NCI-H146 treated with DMSO at 0.1 percent for 48 hours (cell line): ENCODE measurements around the gene MRGPRF.

Experiments used
- DNase-seq: peaks from one replicate; lab custom pipeline; 2025; ENCODE audit not compliant: unreplicated experiment; lab: John Stamatoyannopoulos, UW

The MRGPRF gene

DNA sequence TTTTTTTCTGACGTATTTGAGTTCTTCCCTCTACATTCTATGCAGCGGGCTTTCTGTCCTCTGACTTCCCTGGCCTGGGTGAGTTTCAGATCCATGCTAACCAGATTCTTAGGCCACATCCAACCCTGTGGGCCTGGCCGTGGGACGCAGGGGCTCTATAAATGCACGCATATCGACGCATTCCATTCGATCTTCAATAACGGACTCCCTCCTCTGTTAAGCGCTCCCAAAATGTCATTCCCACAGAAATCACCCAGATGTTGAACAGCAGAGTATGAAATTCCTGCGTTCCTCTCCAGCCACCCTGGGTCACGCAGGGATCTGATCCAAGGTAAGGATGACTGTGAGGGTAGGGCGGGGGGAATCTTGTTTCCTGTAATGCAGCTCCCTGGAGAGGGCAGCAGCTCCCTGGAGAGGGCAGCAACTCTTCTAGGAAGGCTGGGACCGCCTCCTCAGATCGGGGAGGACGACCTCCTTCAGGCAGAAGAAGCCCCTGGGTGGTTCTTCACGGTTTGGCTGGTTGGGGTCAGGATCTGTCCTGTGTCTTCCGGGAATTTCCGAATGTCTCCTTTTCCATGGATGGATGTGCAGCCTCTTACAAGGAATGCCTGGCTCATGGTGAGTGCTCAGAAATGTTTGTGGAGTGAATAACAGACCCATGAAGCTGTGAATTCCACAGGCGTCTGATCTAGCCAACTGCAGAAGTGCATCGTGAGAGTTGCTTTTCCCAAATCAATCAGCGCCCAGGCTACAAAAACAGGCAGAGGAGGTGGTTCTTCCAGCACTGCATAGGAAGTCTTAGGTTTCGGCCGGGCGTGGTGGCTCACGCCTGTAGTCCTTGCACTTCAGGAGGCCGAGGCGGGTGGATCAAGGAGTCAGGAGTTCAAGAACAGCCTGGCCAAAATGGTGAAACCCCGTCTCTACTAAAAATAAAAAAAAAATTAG, 44.5 kb downstream of the MRGPRF start:
- no peak for DNase-seq

DNA sequence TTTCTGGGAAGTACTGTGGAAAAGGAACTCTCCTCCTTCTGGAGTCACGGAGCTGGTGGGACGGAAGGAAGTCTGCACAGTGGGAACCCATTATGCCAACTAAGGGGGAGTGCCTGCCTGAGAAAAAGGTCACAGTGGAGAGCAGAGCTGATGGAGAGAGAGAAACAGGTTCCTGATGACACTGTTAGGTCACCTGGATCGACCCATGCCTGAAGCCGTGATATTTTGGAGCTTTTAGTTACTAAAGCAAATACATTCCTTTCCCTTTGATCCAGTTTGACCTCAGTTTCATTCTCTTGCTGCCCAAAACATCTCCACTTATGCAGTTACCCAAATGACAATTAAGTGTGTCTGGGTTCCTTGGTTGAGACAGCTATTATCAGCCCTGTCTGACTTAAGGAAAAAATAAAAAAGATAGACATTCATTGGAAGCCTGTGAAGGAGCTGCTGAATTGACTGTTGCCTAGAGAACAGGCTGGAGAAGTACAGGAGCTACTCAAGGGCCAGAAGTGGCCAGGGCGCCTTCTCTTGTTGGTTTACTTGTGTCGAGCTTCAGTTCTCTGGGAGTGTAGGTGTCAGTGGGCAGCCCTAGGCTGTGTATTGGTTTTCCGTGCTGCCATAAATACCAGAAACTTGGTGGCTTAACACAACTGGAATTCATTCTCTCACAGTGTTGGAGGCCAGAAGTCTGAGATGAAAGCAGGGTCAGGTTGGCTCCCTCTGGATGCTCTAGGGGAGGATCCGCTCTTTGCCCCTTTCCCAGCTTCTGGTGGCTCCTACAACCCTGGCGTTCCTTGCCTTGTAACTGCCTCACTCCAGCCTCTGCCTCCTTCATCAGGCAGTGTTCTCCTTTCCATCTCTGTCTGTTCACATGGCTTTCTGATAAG, 45.9 kb downstream of the MRGPRF start:
- no peak for DNase-seq

DNA sequence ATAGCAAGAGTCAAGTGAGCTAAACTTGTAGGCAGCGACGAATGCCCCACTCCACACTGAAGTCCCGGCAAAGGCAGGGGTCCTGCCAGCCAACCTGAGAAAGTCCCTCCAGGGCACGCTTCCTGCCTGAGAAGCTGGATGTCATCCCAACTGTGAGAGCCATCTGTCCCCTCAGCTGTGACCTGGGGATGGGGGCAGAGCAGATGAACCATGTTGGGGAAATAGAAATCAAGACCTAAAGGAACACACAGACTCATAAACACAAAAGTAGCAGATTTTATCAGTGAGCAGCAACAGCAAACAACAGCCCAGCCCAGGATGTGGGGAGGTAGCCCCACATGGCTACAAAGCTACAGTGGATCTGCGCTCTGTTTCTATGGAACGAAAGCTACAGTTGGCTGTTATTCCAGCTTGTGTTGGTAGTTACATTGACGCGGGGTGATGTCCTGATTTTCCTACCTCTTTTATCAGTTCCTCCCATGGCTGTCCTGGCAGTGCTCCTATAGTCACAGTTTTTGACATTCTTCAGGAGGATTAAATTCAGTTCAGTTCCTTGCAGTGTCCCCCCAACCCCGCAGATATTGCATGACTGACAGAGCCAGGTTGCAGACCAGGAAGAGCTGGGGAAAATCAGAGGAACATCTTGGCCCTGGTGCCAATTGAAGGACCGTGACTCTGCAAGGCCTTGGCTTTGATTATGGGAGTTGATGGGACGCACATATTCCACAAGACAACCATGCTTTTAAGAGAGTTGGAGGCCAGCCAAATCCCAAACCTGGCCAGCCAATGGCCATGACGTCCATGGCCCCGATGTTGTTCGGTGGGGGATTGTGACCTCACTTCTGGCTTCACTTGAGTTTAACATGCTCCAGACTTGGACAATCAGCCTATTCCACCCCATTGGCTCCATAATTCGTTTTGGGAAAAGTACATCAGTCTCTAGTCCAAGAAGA, 46.9 kb downstream of the MRGPRF start:
- DNase-seq, result no peak

DNA sequence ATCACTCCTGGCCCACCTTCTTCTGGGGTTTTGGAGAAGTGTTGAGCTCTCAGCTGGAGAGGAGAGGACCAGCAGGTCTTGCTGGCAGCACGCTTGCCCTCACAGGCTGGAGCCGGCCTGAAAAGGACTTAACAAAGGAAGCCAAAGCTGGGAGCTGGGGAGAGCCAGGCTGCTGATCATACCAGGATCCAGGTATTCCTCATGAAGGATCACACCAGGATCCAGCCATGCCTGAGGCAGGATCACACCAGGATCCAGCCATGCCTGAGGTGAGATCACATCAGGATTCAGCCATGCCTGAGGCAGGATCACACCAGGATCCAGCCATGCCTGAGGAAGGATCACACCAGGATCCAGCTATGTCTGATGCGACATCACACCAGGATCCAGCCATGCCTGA, 49.3 kb downstream of the MRGPRF start:
- DNase-seq, result no peak

DNA sequence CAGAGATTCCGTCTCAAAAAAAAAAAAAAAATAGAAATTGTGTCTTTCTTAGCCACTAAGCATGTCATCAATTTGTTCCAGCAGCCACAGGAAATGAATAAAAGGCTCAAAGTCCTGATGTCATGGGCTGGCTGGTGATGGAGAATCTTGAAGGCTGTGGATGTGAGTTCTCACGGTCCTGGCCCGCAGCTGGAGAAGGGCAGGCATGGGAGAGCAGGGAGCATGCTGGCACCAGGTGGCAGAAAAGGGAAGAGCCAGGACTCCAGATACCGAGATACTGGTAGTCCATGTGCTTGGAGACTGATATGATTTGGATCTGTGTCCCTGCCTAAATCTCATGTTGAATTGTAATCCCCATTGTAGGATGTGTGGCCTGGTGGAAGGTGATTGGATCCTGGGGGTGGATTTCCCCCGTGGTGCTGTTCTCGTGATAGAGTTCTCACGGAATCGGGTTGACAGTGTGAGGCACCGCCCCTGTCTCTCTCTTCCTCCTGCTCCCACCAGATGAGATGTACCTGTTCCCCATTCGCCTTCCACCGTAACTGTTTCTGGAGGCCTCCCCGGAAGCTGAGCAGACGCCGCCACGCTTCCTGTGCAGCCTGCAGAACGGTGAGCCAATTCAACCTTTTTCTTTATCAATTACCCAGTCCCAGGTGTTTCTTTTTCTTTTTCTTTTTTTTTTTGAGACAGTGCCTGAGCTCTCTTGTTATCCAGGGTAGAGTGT, 50.4 kb downstream of the MRGPRF start:
- no peak for DNase-seq

DNA sequence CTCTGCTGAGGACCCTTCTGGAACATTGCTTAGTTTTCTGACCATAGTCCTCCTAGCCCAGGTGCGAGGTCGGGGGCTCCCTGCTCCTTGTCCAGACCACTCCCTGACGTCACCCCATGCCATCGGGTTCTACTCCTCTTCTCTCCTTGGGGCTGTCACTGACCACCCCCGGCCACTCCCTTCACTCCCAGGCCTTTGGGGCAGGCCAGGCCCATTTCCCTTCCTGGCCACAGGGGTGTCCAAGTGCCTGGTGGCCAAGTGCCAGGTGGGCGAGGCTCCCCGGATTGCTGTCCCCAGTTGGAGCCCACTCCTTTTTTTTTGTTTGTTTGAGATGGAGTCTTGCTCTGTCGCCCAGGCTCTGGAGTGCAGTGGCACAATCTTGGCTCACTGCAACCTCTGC, 51.8 kb downstream of the MRGPRF start:
- no peak for DNase-seq

DNA sequence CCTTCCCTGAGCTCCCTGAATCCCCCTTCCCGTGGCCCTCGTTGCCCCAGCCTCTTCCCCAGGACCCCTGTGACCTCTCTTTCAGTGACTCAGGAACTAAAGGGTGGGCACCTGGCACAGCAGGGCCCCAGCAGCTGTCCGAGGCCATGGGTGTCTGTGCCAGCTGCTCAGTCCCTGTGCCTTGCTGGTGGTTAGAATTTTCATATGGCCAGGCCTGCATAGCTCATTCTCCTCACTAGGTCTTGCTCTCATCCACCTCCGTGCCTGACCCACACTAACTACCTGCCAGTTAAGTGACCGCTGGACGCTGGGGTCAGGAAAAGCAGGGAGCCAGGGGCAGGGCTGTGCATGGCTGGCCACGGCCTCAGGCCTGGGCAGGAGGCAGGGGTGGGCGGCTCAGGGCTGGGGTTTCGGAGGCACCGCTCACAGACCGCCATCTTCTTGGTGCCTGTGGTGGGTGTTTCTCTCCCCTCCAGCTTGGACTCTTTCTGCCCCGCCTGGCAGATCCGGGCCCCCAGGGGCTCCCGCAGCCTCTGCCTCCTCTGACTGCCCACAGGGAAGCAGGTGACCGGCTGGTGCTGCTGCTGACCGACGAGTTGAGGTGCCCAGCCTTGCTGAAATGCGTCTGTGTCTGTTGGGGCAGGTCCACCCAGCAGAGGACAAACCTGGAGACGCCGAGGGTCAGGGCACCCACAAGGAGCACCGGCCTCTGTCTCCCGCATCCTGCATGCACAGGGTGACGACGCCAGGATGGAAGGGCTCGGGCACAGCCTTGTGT, 52.6 kb downstream of the MRGPRF start:
- no peak for DNase-seq

DNA sequence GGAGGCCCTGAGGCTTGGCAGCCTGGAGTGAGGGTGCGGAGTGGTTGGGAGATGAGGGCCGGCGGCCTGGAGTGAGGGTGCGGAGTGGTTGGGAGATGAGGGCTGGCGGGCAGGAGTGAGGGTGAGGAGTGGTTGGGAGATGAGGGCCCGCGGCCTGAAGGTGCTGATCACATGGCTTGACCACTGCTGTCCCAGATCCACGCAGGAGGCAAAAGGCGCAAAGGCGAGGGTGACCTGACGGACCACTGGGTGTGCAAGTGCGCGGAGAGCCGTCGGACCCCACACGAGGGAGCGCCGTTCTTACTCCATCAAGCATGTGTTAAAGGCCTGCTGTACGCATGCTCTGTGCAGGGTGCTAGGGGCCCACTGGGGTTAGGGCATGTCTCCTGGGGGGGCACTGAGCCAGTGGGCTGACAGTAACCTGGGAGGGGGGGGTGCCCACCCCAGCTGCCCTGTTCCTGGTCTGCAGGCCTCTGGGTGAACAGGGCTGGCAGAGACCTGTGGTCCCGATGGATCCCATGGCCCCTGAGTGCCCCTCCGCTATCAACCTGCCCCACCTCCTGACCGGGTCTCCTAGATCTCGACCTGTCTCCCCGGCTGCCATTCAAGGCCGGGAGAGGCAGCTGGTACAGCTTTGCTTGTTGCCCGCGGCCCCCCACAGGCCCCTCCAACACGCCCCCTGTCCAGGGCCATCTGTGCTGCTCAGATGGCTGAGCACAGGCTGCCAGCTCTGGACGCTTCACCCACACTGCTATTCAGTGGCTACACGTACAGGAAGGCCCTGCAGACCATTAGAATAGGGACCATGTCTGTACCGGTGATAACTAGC, 53.4 kb downstream of the MRGPRF start:
- DNase-seq, result no peak

DNA sequence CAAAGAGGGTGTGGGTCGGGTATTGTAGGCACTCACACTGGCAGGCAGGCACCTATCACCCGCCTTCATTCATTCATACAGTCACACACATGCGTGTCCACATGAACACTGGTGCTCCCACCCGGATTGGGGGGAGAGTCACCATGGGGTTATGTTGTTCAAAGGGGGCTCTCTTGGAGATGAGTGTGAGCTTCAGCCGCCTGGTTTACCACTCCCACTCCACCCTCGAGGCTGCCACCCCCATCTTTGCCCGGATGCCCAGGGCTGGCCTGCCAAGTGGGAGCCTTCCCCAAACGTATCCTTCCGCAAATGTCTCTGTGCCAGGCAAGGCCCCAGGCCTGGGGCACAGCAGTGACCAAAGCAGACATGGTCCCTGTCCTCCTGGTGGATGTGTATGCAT, 54.8 kb downstream of the MRGPRF start:
- DNase-seq, result no peak

DNA sequence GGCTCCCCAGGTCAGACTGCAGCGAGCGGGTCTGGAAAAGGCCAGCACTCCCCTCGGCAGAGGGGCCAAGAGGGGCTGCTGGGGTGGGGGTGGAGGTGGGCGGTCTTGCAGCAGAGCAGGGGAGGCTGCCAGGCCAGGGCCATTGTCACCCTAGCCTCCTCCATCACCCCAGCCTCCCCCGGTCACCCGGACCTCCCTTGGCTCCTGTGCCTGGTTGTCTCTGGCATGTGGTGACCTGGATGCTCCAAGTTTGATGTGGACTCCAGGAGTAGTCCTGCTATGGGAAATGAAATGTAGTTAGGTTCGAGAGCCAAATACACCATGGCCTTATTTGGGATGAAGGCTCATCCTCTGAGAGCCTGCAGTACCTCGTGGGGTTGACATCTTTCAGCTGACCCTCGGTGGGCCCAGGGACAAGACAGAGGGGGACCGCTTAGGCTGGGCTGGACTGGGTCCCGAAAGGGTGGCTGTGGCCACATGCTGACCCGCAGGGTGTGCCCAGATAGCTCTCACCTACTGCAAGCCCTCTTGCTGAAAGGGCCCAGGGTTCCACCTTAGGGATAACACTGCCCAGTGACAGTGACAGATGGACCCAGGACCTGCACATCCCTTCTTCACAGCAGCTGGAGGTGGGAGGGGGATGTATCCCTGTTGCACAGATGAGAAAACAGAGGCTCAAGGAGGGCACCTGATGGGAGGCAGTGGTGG, 56.3 kb downstream of the MRGPRF start:
- no peak for DNase-seq

DNA sequence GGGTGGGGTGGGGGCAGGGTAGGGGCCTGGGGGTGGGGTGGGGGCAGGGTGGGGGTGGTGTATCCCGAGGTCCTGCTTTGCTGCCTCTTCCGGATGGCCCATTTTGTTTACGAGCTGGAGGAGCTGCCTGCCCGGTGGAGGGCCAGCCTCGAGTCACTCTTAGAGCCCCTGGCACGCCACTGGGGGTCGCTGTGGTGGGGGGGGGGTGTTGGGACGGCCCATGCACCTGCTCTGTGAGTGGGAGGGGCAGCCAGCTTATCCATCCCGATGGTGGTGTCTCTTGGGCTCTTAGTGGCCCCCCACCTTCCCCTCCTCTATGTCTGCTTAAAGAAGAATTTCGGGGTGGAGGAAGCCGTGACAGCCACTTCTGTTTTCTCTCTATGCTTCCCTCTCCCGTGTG, 56.9 kb downstream of the MRGPRF start:
- DNase-seq, result no peak

DNA sequence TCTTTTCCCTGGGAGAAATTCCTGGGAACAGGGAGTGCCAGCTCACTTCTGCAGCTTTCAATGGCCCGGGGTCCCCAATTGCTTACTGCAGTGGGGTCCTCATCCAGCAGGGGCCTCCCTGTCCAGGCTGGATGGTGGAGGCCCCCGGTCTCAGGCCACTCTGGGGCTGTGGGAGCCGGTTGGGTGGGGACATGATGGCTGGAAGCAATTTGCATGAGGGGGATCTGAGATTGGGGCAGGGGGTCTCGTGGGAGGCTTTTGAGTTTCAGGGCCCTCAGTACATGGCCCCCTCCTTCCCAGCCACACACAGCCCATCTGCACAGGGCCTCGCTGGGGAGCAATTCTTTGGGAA, 57.5 kb downstream of the MRGPRF start:
- DNase-seq, result no peak

DNA sequence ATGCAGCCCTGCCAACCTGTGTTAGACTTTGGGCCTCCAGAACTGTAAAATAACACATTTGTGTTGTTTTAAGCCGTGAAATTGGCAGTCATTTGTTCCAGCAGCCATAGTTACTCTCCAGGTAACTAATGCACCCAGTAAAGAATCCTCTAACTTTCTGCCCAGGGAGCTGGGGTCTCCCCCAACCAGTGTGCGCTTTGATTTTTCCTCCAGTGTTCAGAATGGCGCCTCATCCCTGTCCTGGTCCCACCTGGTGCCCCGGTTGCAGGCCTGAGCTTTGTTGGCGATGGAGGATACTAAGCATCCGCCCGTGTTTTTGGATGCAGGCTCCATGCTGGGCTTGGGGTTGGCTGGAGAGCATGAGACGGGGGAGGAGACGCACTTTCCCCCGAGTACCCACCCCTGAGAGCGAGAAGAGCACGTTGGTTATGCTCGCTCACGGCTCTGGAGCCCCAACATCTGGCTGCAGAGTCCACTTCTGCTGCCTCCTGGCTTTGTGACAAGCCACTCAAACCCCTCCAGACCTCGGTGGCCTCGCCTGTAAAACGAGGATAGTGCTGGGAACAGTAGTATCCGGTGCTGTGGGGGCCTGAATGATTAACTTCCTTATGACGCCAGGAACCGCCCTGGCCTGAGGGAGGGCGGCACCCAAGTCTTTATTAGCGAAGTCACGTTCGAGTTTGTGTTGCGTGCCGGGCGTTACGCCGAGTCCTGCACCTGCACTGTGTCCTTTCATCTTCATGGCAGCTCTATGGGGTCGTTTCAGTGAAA, 58.0 kb downstream of the MRGPRF start:
- no peak for DNase-seq
